Measurements from ENCODE around the gene MRPS26. TPM values are rescaled to one million over a fixed set of nuclear protein-coding genes. Genes with fewer than 3 reads are reported as not detected.

Gene MRPS26
- total and polyA plus RNA-seq, 10 of the 15 experiments (the other 5 are each of a cell fraction or from before 2014, with no cell fraction given): 3.9 to 95.3 (median 46.5) TPM

DNA sequence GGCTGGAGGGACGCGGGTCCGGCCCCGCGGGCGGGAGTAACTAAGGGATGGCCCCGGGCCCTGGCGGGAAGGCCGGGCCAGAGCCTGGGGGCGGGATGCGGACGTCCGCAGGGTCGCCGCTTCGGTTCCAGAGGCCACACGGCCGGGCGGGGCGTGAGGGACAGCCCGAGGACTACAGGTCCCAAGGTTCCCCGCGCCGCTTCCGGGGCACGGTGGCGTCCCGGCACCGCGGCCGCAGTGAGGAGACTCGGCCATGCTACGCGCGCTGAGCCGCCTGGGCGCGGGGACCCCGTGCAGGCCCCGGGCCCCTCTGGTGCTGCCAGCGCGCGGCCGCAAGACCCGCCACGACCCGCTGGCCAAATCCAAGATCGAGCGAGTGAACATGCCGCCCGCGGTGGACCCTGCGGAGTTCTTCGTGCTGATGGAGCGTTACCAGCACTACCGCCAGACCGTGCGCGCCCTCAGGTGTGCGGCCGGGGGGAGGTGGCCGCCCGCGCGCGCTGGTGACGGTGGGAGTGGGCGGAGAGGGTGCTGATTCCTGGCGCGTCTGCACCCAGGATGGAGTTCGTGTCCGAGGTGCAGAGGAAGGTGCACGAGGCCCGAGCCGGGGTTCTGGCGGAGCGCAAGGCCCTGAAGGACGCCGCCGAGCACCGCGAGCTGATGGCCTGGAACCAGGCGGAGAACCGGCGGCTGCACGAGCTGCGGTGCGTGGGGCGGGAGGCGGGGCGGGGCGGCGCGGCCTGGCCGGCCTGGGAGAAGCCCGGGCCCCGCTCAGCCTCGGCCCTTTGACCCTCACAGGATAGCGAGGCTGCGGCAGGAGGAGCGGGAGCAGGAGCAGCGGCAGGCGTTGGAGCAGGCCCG lies at the start of gene MRPS26 (continued):
- TF ChIP-seq, protein P1, sequence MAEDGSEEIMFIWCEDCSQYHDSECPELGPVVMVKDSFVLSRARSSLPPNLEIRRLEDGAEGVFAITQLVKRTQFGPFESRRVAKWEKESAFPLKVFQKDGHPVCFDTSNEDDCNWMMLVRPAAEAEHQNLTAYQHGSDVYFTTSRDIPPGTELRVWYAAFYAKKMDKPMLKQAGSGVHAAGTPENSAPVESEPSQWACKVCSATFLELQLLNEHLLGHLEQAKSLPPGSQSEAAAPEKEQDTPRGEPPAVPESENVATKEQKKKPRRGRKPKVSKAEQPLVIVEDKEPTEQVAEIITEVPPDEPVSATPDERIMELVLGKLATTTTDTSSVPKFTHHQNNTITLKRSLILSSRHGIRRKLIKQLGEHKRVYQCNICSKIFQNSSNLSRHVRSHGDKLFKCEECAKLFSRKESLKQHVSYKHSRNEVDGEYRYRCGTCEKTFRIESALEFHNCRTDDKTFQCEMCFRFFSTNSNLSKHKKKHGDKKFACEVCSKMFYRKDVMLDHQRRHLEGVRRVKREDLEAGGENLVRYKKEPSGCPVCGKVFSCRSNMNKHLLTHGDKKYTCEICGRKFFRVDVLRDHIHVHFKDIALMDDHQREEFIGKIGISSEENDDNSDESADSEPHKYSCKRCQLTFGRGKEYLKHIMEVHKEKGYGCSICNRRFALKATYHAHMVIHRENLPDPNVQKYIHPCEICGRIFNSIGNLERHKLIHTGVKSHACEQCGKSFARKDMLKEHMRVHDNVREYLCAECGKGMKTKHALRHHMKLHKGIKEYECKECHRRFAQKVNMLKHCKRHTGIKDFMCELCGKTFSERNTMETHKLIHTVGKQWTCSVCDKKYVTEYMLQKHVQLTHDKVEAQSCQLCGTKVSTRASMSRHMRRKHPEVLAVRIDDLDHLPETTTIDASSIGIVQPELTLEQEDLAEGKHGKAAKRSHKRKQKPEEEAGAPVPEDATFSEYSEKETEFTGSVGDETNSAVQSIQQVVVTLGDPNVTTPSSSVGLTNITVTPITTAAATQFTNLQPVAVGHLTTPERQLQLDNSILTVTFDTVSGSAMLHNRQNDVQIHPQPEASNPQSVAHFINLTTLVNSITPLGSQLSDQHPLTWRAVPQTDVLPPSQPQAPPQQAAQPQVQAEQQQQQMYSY (CRISPR knock-in tag; IDR thresholded peaks at IDR 0.05): no peak
- TF ChIP-seq ETV6 (conservative IDR thresholded peaks at IDR 0.05 in 1 of 2, IDR thresholded peaks at IDR 0.05 in 1 of 2; ENCODE audit: borderline replicate concordance in 1 of 2, low read depth in 1 of 2): no peak
- TF ChIP-seq ZBTB4 (CRISPR knock-in tag; IDR thresholded peaks at IDR 0.05): no peak
- TF ChIP-seq CTCF (IDR thresholded peaks at IDR 0.05 in 2 of 3, conservative IDR thresholded peaks at IDR 0.05 in 1 of 3; ENCODE audit: control insufficient read depth in 2 of 3, extremely low read depth in 1 of 3, insufficient read depth in 1 of 3, low read depth in 3 of 3, low read length in 3 of 3): no peak
- TF ChIP-seq, protein P2, sequence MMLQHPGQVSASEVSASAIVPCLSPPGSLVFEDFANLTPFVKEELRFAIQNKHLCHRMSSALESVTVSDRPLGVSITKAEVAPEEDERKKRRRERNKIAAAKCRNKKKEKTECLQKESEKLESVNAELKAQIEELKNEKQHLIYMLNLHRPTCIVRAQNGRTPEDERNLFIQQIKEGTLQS (IDR thresholded peaks at IDR 0.05; ENCODE audit: borderline replicate concordance, extremely low read depth, low read depth, low read length): no peak
- TF ChIP-seq JUND (IDR thresholded peaks at IDR 0.05; ENCODE audit: low read depth, low read length): no peak
- peak; percentile 94 for TF ChIP-seq NKRF (conservative IDR thresholded peaks at IDR 0.05)
- TF ChIP-seq YBX1 (IDR thresholded peaks at IDR 0.05): no peak
- peak; percentile 60; the same call in 1 of the 2 replicates for TF ChIP-seq RB1 (IDR thresholded peaks at IDR 0.05; ENCODE audit: borderline replicate concordance)
- TF ChIP-seq CHD2 (IDR thresholded peaks at IDR 0.05; ENCODE audit: borderline replicate concordance, low read depth, low read length): peak; percentile 43; the same call in 1 of the 2 replicates
- TF ChIP-seq STAT1 (conservative IDR thresholded peaks at IDR 0.05): no peak
- peak; percentile 62; the same call in 1 of the 2 replicates for TF ChIP-seq ZSCAN29 (IDR thresholded peaks at IDR 0.05)
- TF ChIP-seq MEF2A (IDR thresholded peaks at IDR 0.05; ENCODE audit: insufficient read depth, low read depth, low read length): no peak
- TF ChIP-seq GABPA (IDR thresholded peaks at IDR 0.05; ENCODE audit: low read depth): peak; percentile 76
- no peak for TF ChIP-seq MTA3 (IDR thresholded peaks at IDR 0.05; ENCODE audit: borderline replicate concordance, low read length)
- TF ChIP-seq CREB1 (IDR thresholded peaks at IDR 0.05; ENCODE audit: low read depth): peak; percentile 68; the same call in 1 of the 2 replicates
- peak; percentile 94 for TF ChIP-seq IKZF1 (conservative IDR thresholded peaks at IDR 0.05)

Data from GM12878 (cell line).